ENCODE results near the gene NDUFB5. TPM values are rescaled to one million over a fixed set of nuclear protein-coding genes. Genes with fewer than 3 reads are reported as not detected.

Gene NDUFB5
- total RNA-seq, 1 donor from 2014 or later = 77.7 TPM

GRCh38 chr3:179666030-179666429, 61.4 kb downstream of the NDUFB5 start:
- H3K4me1 Mint-ChIP-seq (ENCODE audit: low read depth, unreplicated experiment) = peaks cover 71% of the 10 kb centered on the region
- H3K27ac Mint-ChIP-seq (ENCODE audit: unreplicated experiment) = peak overlapping the region; percentile 91
- no peak for DNase-seq
- no peaks in the 10 kb centered on the region for H3K36me3 Mint-ChIP-seq (ENCODE audit: unreplicated experiment)
- TF ChIP-seq CTCF (IDR thresholded peaks at IDR 0.05; ENCODE audit: partially characterized antibody, unreplicated experiment) = no peak
- peaks cover 16% of the 10 kb centered on the region for H3K9me3 Mint-ChIP-seq (ENCODE audit: unreplicated experiment)
- peak overlapping the region; percentile 56 for H3K4me3 Mint-ChIP-seq (ENCODE audit: unreplicated experiment)
- H3K27me3 Mint-ChIP-seq (ENCODE audit: unreplicated experiment) = peaks cover 5% of the 10 kb centered on the region

GRCh38 chr3:179666436-179667035, 61.9 kb downstream of the NDUFB5 start:
- peak; percentile 66 for DNase-seq
- peaks cover 16% of the 10 kb centered on the region for H3K9me3 Mint-ChIP-seq (ENCODE audit: unreplicated experiment)
- peak overlapping the region; percentile 74 for H3K4me3 Mint-ChIP-seq (ENCODE audit: unreplicated experiment)
- H3K36me3 Mint-ChIP-seq (ENCODE audit: unreplicated experiment) = no peaks in the 10 kb centered on the region
- TF ChIP-seq CTCF (IDR thresholded peaks at IDR 0.05; ENCODE audit: partially characterized antibody, unreplicated experiment) = peak; percentile 20
- peaks cover 68% of the 10 kb centered on the region for H3K4me1 Mint-ChIP-seq (ENCODE audit: low read depth, unreplicated experiment)
- H3K27ac Mint-ChIP-seq (ENCODE audit: unreplicated experiment) = peak overlapping the region; percentile 91
- H3K27me3 Mint-ChIP-seq (ENCODE audit: unreplicated experiment) = peaks cover 5% of the 10 kb centered on the region

- peaks cover 5% of the 10 kb centered on the region for H3K27me3 Mint-ChIP-seq (ENCODE audit: unreplicated experiment)
- H3K27ac Mint-ChIP-seq (ENCODE audit: unreplicated experiment) = peak overlapping the region; percentile 28
- DNase-seq = no peak
- H3K4me1 Mint-ChIP-seq (ENCODE audit: low read depth, unreplicated experiment) = peaks cover 60% of the 10 kb centered on the region
- no peak overlapping the region for H3K4me3 Mint-ChIP-seq (ENCODE audit: unreplicated experiment)
- peaks cover 17% of the 10 kb centered on the region for H3K9me3 Mint-ChIP-seq (ENCODE audit: unreplicated experiment)
- H3K36me3 Mint-ChIP-seq (ENCODE audit: unreplicated experiment) = no peaks in the 10 kb centered on the region
- no peak for TF ChIP-seq CTCF (IDR thresholded peaks at IDR 0.05; ENCODE audit: partially characterized antibody, unreplicated experiment)
Observed at GRCh38 chr3:179668429-179668828, 63.8 kb downstream of the NDUFB5 start.

DNA sequence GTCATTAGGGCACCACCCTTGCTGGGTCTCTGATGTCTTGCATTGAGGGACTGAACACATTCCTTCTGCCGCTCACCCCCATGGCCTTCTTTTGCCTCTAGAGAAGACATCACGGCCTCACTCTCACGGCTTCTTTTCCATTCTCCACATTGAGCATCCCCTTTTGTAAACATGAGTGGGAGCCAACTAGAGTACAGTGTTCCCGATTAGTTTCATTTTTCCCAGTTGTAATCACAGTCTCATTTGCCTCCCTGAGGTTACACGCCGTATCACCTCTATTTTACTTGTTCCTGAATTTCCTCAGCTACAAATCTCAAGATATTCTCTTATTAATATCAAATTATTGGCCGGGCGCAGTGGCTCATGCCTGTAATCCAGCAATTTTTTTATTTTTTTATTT, 65.7 kb downstream of the NDUFB5 start:
- peak overlapping the region; percentile 56 for H3K4me3 Mint-ChIP-seq (ENCODE audit: unreplicated experiment)
- H3K27ac Mint-ChIP-seq (ENCODE audit: unreplicated experiment) = peak overlapping the region; percentile 44
- TF ChIP-seq CTCF (IDR thresholded peaks at IDR 0.05; ENCODE audit: partially characterized antibody, unreplicated experiment) = no peak
- peaks cover 5% of the 10 kb centered on the region for H3K27me3 Mint-ChIP-seq (ENCODE audit: unreplicated experiment)
- DNase-seq = no peak
- H3K4me1 Mint-ChIP-seq (ENCODE audit: low read depth, unreplicated experiment) = peaks cover 48% of the 10 kb centered on the region
- no peaks in the 10 kb centered on the region for H3K36me3 Mint-ChIP-seq (ENCODE audit: unreplicated experiment)
- H3K9me3 Mint-ChIP-seq (ENCODE audit: unreplicated experiment) = peaks cover 15% of the 10 kb centered on the region

DNA sequence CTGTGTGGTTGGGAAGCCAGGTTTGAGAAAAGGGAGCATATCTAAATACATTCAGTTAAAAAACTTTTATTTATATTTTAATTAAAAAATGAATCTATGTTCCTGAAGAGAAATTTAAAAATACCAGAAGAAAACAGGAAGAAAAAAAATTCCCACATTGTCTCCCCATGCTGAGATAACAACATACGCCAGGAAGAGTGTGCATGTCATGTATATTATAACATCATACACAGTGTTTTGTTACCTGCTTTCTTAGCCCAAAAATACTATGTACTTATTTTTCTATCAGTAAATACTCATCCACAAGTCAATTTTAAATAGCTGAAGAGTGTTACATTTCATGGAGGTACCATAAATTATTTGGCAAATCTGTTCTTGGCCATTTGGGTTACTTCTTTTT, 66.7 kb downstream of the NDUFB5 start:
- H3K9me3 Mint-ChIP-seq (ENCODE audit: unreplicated experiment) = peaks cover 7% of the 10 kb centered on the region
- no peak for TF ChIP-seq CTCF (IDR thresholded peaks at IDR 0.05; ENCODE audit: partially characterized antibody, unreplicated experiment)

More for the DNA sequence above, 66.7 kb downstream of the NDUFB5 start:
- Mint-ChIP-seq H3K4me1 (ENCODE audit: low read depth, unreplicated experiment) (peaks cover 42% of the 10 kb centered on the region), H3K4me3 (ENCODE audit: unreplicated experiment) (no peak overlapping the region), H3K36me3 (ENCODE audit: unreplicated experiment) (no peaks in the 10 kb centered on the region), H3K27me3 (ENCODE audit: unreplicated experiment) (no peaks in the 10 kb centered on the region), H3K27ac (ENCODE audit: unreplicated experiment) (no peak overlapping the region)
- DNase-seq = no peak
